ENCODE results near the gene SF3B3. TPM values are rescaled to one million over a fixed set of nuclear protein-coding genes. Genes with fewer than 3 reads are reported as not detected.

SF3B3 gene
- total and polyA plus RNA-seq, 10 of the 15 experiments (the other 5 are each of a cell fraction or from before 2014, with no cell fraction given): 134 to 453 (median 215) TPM

- ChIA-PET POLR2A (interaction anchor here (0.6 kb wide), 1 partner anchor 160 kb away, joined by 5 read pairs; no protein-coding TSS in a partner anchor), CTCF (no interaction called here), RAD21 (ENCODE audit: unreplicated experiment) (no interaction called here), SMC1A (ENCODE audit: uncharacterized antibody, unreplicated experiment) (interaction anchor here (0.7 kb wide), 1 partner anchor 82 kb away, joined by 3 read pairs; no protein-coding TSS in a partner anchor)
- FAIRE-seq (no peak), DNase-seq (ENCODE audit: low read depth, low spot score) (no peak), ATAC-seq (no peak; the same call in 2 of the 3 replicates)
- Histone ChIP-seq H3K9me3 (replicated peaks; ENCODE audit: control insufficient read depth, insufficient read depth, low read length) (no peaks in the 10 kb centered on the region), H3K27ac (ENCODE audit: control insufficient read depth, insufficient read depth) (no peak overlapping the region), H3K4me1 (ENCODE audit: control insufficient read depth, insufficient read depth, low read length) (no peaks in the 10 kb centered on the region), H2AFZ (ENCODE audit: control insufficient read depth, low read depth, low read length) (no peak overlapping the region), H4K20me1 (ENCODE audit: control insufficient read depth, insufficient read depth) (no peaks in the 10 kb centered on the region), H3K4me3 (no peak overlapping the region), H3K79me2 (ENCODE audit: control insufficient read depth, insufficient read depth, low read length) (no peaks in the 10 kb centered on the region), H3K9ac (ENCODE audit: control insufficient read depth, insufficient read depth, low read length) (no peak overlapping the region), H3K36me3 (ENCODE audit: control insufficient read depth in 2 of 2, insufficient read depth in 2 of 2, low read length in 1 of 2) (no peaks in the 10 kb centered on the region), H3K4me2 (ENCODE audit: control insufficient read depth, insufficient read depth) (no peak overlapping the region), H3K27me3 (replicated peaks in 1 of 2; ENCODE audit: control insufficient read depth in 2 of 2, insufficient read depth in 2 of 2, low read length in 1 of 2) (peaks cover 0 to 1% of the 10 kb centered on the region in 2 experiments; a peak in 1 of 4 replicates)
- in situ Hi-C loops (cut with MboI): no loop called here
- intact Hi-C loops (cut with micrococcal nuclease; ENCODE audit: unreplicated experiment): loop anchor here (10.0 kb wide), 1 partner anchor 184 kb away; no protein-coding TSS in a partner anchor
- no TSS peak for BruUV-seq (replicated peaks)
- 32% methylated on average over 15 of the region's 18 CpGs for WGBS (ENCODE audit: insufficient coverage, insufficient replicate concordance, low lambda C conversion rate, missing lambda C conversion rate)
- TF ChIP-seq ATF3 (IDR thresholded peaks at IDR 0.05; ENCODE audit: borderline replicate concordance, extremely low read depth, low read depth, low read length) (no peak), ZBTB4 (CRISPR knock-in tag; IDR thresholded peaks at IDR 0.05) (no peak), ATF7 (IDR thresholded peaks at IDR 0.05; ENCODE audit: low read depth) (no peak), EGR1 (IDR thresholded peaks at IDR 0.05; ENCODE audit: borderline replicate concordance in 1 of 2, low read depth in 2 of 2, low read length in 2 of 2) (no peak), SMAD5 (IDR thresholded peaks at IDR 0.05; ENCODE audit: low read depth) (no peak), ELK1 (IDR thresholded peaks at IDR 0.05; ENCODE audit: low read depth, low read length) (no peak), RAD21 (IDR thresholded peaks at IDR 0.05; ENCODE audit: insufficient read depth, low read depth, low read length) (no peak), RB1 (IDR thresholded peaks at IDR 0.05; ENCODE audit: borderline replicate concordance) (no peak), SRF (IDR thresholded peaks at IDR 0.05; ENCODE audit: low read depth in 2 of 2, low read length in 2 of 2) (no peak), SREBF1 (IDR thresholded peaks at IDR 0.05; ENCODE audit: low read length) (no peak), MLLT1 (IDR thresholded peaks at IDR 0.05) (no peak), CHD2 (IDR thresholded peaks at IDR 0.05; ENCODE audit: borderline replicate concordance, low read depth, low read length) (no peak), FOXM1 (IDR thresholded peaks at IDR 0.05; ENCODE audit: low read depth, low read length) (no peak), ZBTB33 (IDR thresholded peaks at IDR 0.05) (no peak)
These were observed 67.3 kb downstream of the SF3B3 start for GRCh38 chr16:70590722-70591415.

Measured in GM12878 (cell line).